Gastroesophageal sphincter (tissue), 3 donors: Measurements from ENCODE around the gene POMGNT2.

Experiments
- POLR2A ChIP-seq, 2 donors: fragments of 450-650 bp; IDR thresholded peaks; one replicate each; pipeline ENCODE4 v1.6.1; 2017; ENCODE audit warnings: antibody characterized with exemption in 2 of 2, mild to moderate bottlenecking in 2 of 2, moderate library complexity in 1 of 2
- POLR2AphosphoS5 ChIP-seq: sonication (generic); formaldehyde crosslinking; IDR thresholded peaks from one replicate; pipeline ENCODE4 v1.6.1; 2017; ENCODE audit warnings: antibody characterized with exemption
- TF ChIP-seq, protein P1 (sequence below), 4 experiments: fragments of 200-600 bp in 2 of 4; fragments of 450-650 bp in 2 of 4; sonication (generic) in 1 of 4; IDR thresholded peaks; one replicate each; pipeline ENCODE4 v1.5.1; 2017 to 2019; ENCODE audit warnings: antibody characterized with exemption in 4 of 4, mild to moderate bottlenecking in 2 of 4, moderate library complexity in 2 of 4

DNA sequence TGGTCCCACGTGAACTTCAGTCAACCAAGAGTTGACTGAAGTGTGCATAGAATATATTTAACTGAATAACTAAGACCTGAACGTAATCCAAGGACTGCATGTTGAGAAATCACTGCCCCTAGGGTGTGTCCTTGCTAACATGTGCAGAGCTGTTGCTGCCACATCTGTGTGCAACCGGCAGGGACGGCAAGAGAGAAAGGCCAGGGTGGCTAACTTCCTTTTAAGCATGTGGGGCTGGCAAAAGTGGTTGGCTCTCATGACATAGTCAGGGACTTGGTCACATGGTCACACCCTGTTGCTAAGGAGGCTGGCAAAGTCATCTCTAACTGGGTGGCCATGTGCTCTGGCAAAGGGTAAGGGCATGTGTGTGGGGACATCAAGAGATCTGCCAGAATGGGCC is 74.4 kb downstream of the POMGNT2 start:
- TF ChIP-seq, protein P1, sequence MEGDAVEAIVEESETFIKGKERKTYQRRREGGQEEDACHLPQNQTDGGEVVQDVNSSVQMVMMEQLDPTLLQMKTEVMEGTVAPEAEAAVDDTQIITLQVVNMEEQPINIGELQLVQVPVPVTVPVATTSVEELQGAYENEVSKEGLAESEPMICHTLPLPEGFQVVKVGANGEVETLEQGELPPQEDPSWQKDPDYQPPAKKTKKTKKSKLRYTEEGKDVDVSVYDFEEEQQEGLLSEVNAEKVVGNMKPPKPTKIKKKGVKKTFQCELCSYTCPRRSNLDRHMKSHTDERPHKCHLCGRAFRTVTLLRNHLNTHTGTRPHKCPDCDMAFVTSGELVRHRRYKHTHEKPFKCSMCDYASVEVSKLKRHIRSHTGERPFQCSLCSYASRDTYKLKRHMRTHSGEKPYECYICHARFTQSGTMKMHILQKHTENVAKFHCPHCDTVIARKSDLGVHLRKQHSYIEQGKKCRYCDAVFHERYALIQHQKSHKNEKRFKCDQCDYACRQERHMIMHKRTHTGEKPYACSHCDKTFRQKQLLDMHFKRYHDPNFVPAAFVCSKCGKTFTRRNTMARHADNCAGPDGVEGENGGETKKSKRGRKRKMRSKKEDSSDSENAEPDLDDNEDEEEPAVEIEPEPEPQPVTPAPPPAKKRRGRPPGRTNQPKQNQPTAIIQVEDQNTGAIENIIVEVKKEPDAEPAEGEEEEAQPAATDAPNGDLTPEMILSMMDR (IDR thresholded peaks at IDR 0.05): no peak
- no peak for TF ChIP-seq POLR2AphosphoS5
- TF ChIP-seq POLR2A (IDR thresholded peaks at IDR 0.05): no peak
